ENCODE measurements around the gene MLLT6. TPM values are rescaled to one million over a fixed set of nuclear protein-coding genes. Genes with fewer than 3 reads are reported as not detected.

MLLT6 gene
- total RNA-seq, 1 experiment from 2014 or later = 50.6 TPM

DNA sequence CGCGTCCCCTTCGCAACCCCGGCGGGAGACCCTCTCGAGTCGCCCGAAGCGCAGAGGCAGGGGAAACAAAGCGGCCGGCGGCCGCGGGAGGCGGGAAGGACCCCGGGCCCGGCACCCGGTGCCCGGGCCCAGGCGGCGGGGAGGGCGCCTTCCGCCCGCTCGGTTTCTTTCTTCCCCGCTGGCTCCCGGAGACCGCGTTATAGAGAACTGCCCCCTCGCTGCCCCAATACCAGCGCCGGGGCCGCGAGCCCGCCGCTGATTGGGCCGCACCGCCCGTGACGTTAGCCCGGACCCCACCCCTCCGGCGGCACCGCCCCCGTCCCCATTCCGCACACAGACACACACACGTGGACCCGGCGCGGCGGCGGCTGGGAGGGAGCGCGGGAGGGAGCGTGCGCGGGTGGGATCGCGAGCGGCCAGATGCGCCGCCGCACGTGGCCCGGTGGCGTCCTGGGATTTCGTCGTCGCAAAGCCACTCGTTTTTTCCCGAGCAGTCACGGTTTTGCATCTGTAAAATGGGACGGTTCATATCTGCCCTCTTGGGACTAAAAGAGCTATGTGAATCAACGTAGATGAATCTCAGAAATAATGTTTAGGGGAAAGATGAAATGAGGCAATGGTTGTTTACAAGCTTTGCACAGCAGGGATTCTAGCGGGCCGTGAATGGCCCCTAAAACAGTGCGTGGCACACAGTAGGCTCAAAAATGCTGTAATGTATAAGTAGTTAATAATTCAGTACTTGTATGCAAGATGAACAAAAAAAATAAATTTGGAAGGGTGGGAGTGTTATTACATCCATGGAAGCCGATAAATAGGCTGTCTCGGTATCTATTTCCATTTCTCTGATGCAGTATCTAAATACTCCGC lies 30.1 kb upstream of the MLLT6 start, which contains the start of gene EPOP:
EPOP (minus strand) TSS at position 209 of the 867 bp plus-strand sequence. CDS start 462 bp downstream, outside the sequence.
- Histone ChIP-seq H3K4me1 (ENCODE audit: control insufficient read depth, insufficient read depth, low read length) (peaks cover 10% of the 10 kb centered on the region), H3K36me3 (ENCODE audit: control insufficient read depth, insufficient read depth, low read length) (no peaks in the 10 kb centered on the region), H3K9me3 (ENCODE audit: control insufficient read depth, insufficient read depth, low read depth, low read length) (no peaks in the 10 kb centered on the region), H3K27me3 (ENCODE audit: control insufficient read depth, insufficient read depth, low read length) (no peaks in the 10 kb centered on the region), H3K27ac (ENCODE audit: low read length) (peak within 1 kb of the TSS; percentile 73), H3K4me3 (ENCODE audit: low read depth in 2 of 2, low read length in 2 of 2) (peak within 1 kb of the TSS; percentile 59 to 62)
- intact Hi-C loops (cut with micrococcal nuclease; ENCODE audit: unreplicated experiment) = loop anchor here (5.0 kb wide), 1 partner anchor 57 kb away; the partner anchor contains the start of gene CISD3
- ChIA-PET CTCF (interaction anchor here (0.6 to 1.1 kb wide), 2 partner anchors 59 to 142 kb away, joined by 6 read pairs; no protein-coding TSS in a partner anchor), POLR2A (interaction anchor here (0.6 kb wide), 1 partner anchor 71 kb away, joined by 3 read pairs; no protein-coding TSS in a partner anchor)
- DNase-seq (ENCODE audit: low read depth, low spot score) = no peak
- in situ Hi-C loops (cut with HindIII; ENCODE audit: low pct_unique_long_range_greater_than_20kb, low sequenced_read_pairs) = no loop called here
- no TSS peak for BruUV-seq (replicated peaks)
- peak; percentile 88 for ATAC-seq
- TF ChIP-seq SIN3A (IDR thresholded peaks at IDR 0.05; ENCODE audit: borderline replicate concordance, insufficient read depth, low read depth, low read length) (0 out of 2 replicates have a peak, but pooled peaks have one; percentile 60), POLR2AphosphoS5 (IDR thresholded peaks at IDR 0.05; ENCODE audit: low read depth, low read length) (peak; percentile 42; the same call in 1 of the 2 replicates)
- TF ChIP-seq, protein P1, sequence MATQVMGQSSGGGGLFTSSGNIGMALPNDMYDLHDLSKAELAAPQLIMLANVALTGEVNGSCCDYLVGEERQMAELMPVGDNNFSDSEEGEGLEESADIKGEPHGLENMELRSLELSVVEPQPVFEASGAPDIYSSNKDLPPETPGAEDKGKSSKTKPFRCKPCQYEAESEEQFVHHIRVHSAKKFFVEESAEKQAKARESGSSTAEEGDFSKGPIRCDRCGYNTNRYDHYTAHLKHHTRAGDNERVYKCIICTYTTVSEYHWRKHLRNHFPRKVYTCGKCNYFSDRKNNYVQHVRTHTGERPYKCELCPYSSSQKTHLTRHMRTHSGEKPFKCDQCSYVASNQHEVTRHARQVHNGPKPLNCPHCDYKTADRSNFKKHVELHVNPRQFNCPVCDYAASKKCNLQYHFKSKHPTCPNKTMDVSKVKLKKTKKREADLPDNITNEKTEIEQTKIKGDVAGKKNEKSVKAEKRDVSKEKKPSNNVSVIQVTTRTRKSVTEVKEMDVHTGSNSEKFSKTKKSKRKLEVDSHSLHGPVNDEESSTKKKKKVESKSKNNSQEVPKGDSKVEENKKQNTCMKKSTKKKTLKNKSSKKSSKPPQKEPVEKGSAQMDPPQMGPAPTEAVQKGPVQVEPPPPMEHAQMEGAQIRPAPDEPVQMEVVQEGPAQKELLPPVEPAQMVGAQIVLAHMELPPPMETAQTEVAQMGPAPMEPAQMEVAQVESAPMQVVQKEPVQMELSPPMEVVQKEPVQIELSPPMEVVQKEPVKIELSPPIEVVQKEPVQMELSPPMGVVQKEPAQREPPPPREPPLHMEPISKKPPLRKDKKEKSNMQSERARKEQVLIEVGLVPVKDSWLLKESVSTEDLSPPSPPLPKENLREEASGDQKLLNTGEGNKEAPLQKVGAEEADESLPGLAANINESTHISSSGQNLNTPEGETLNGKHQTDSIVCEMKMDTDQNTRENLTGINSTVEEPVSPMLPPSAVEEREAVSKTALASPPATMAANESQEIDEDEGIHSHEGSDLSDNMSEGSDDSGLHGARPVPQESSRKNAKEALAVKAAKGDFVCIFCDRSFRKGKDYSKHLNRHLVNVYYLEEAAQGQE (IDR thresholded peaks at IDR 0.05; ENCODE audit: insufficient read depth in 1 of 2, low read depth in 2 of 2, low read length in 1 of 2) = no peak

DNA sequence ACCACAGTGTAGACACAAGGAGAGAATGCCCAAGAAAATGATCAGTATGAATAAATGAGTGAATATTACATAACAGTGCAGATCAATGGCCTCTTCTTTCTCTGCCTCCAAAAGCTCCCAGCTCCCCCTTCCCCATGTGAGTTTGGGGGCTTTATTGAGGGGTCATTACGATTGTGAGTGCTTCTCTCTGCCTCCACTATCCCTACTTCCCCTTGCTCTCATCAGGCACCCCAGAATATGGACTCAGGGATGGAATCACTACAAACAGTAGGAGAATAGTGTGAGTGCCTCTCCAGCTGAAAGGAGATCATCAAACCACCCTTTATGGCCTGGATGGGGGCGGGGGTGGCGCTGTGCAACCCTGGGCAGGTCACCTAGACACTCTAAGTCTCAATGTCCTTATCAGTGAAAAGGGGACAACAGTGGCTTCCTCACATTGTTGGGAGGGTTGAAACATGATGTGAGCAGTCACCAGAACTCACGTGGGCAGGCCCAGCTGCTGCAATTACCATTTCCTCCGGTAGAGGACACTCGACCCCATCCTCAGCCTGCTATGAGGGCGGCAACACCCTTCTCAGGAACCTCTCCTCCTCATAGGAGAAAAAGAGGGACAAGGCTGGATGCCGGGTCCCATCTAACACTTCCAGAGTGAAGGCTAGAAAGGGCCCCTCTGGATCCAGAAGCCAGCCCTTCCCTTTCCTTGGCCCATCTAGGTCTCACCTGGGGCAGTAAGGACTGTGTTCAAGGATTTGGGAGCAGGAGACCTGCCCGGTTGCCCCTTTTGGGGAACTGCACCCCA lies 28.2 kb upstream of the MLLT6 start:
- TF ChIP-seq, protein P2, sequence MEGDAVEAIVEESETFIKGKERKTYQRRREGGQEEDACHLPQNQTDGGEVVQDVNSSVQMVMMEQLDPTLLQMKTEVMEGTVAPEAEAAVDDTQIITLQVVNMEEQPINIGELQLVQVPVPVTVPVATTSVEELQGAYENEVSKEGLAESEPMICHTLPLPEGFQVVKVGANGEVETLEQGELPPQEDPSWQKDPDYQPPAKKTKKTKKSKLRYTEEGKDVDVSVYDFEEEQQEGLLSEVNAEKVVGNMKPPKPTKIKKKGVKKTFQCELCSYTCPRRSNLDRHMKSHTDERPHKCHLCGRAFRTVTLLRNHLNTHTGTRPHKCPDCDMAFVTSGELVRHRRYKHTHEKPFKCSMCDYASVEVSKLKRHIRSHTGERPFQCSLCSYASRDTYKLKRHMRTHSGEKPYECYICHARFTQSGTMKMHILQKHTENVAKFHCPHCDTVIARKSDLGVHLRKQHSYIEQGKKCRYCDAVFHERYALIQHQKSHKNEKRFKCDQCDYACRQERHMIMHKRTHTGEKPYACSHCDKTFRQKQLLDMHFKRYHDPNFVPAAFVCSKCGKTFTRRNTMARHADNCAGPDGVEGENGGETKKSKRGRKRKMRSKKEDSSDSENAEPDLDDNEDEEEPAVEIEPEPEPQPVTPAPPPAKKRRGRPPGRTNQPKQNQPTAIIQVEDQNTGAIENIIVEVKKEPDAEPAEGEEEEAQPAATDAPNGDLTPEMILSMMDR (IDR thresholded peaks at IDR 0.05) = peak; percentile 88
- no peak for TF ChIP-seq POLR2AphosphoS5 (IDR thresholded peaks at IDR 0.05; ENCODE audit: low read depth, low read length)
- peaks cover 8% of the 10 kb centered on the region for H3K4me1 ChIP-seq (ENCODE audit: control insufficient read depth, insufficient read depth, low read length)
- POLR2A ChIA-PET = interaction anchor here (0.6 kb wide), 1 partner anchor 10 kb away, joined by 3 read pairs; no protein-coding TSS in a partner anchor
- no peaks in the 10 kb centered on the region for H3K9me3 ChIP-seq (ENCODE audit: control insufficient read depth, insufficient read depth, low read depth, low read length)
- no TSS peak for BruUV-seq (replicated peaks)
- 0 out of 4 replicates have a peak overlapping the region, but pooled peaks of 1 of the 2 experiments have one; percentile 6 for H3K4me3 ChIP-seq (ENCODE audit: low read depth in 2 of 2, low read length in 2 of 2)
- no peaks in the 10 kb centered on the region for H3K27me3 ChIP-seq (ENCODE audit: control insufficient read depth, insufficient read depth, low read length)
- DNase-seq (ENCODE audit: low read depth, low spot score) = peak; percentile 81
- CTCF ChIA-PET = interaction anchor here (0.6 to 1.3 kb wide), 3 partner anchors 14 to 58 kb away, joined by 3 to 4 read pairs (median 3); no protein-coding TSS in a partner anchor
- ATAC-seq = peak; percentile 73
- H3K27ac ChIP-seq (ENCODE audit: low read length) = 0 out of 2 replicates have a peak overlapping the region, but pooled peaks have one; percentile 34
- intact Hi-C loops (cut with micrococcal nuclease; ENCODE audit: unreplicated experiment) (loop anchor here (5.0 kb wide), 1 partner anchor 55 kb away; the partner anchor contains the start of gene CISD3), in situ Hi-C loops (cut with HindIII; ENCODE audit: low pct_unique_long_range_greater_than_20kb, low sequenced_read_pairs) (no loop called here)
- no peaks in the 10 kb centered on the region for H3K36me3 ChIP-seq (ENCODE audit: control insufficient read depth, insufficient read depth, low read length)

Data from Panc1 (cell line).